H1 (cell line): ENCODE data around the gene EPHB3. TPM values are rescaled to one million over a fixed set of nuclear protein-coding genes. Genes with fewer than 3 reads are reported as not detected.

ENCODE experiments used
- CTCF ChIA-PET: fragments of 300-600 bp; sonication (Branson Sonifier 250); formaldehyde crosslinking; loops from one replicate; lab custom pipeline; 2021; ENCODE audit not compliant: partially characterized antibody; lab: Charles Lee
- POLR2A ChIA-PET: fragments of 300-600 bp; sonication (Branson Sonifier 250); formaldehyde crosslinking; loops from one replicate; lab custom pipeline; 2021; ENCODE audit warnings: inconsistent platforms; ENCODE audit not compliant: partially characterized antibody; lab: Charles Lee
- DNase-seq, 2 experiments: peaks; one replicate each; pipeline versions ENCODE4 v3.0.0 to v3.0.0-alpha.2; 2010 to 2022; ENCODE audit warnings: low spot score in 2 of 2, low read depth in 1 of 2, mixed read lengths in 1 of 2
- FAIRE-seq: peaks from 2 replicates; lab custom pipeline; 2011; peaks lifted over from hg19 to GRCh38; lab: Jason Lieb, UNC
- H2AFZ ChIP-seq: 2 replicates; pipeline ENCODE4 v1.8.1; 2012; ENCODE audit warnings: low read length, inconsistent platforms
- H2AK5ac ChIP-seq: 2 replicates; pipeline ENCODE4 v1.6.1; 2013; ENCODE audit warnings: low read depth, low read length
- H2BK120ac ChIP-seq: replicated peaks from 2 replicates; pipeline ENCODE3; 2013; ENCODE audit warnings: low read depth, low read length, inconsistent platforms
- H2BK12ac ChIP-seq: 2 replicates; pipeline ENCODE4 v1.6.1; 2013; ENCODE audit warnings: low read depth, low read length
- H2BK15ac ChIP-seq: 2 replicates; pipeline ENCODE4 v1.6.1; 2013; ENCODE audit warnings: low read length
- H2BK20ac ChIP-seq: 2 replicates; pipeline ENCODE4 v1.6.1; 2013; ENCODE audit warnings: low read length
- H2BK5ac ChIP-seq: 2 replicates; pipeline ENCODE4 v1.6.1; 2013; ENCODE audit warnings: low read depth, low read length
- H3K14ac ChIP-seq: 2 replicates; pipeline ENCODE4 v1.6.1; 2013; ENCODE audit warnings: inconsistent platforms; ENCODE audit not compliant: insufficient read length
- H3K18ac ChIP-seq: 2 replicates; pipeline ENCODE4 v1.6.1; 2013; ENCODE audit warnings: low read length; ENCODE audit errors: extremely low read depth
- H3K23ac ChIP-seq: 2 replicates; pipeline ENCODE4 v1.6.1; 2013; ENCODE audit warnings: inconsistent platforms; ENCODE audit not compliant: insufficient read length
- H3K23me2 ChIP-seq: 2 replicates; pipeline ENCODE4 v1.6.1; 2013; ENCODE audit warnings: low read depth, low read length
- H3K27ac ChIP-seq: 2 replicates; pipeline ENCODE4 v1.6.1; 2011; ENCODE audit warnings: low read depth, low read length, inconsistent platforms
- H3K27me3 ChIP-seq, 4 experiments: replicated peaks in 1 of 4; 1 replicate in 1 of 4; 2 replicates in 3 of 4; pipeline versions ENCODE4 v1.6.1 to v1.8.1; 2011 to 2013; ENCODE audit warnings: low read length in 3 of 4, mild to moderate bottlenecking in 3 of 4, inconsistent platforms in 2 of 4, mixed read lengths in 2 of 4, moderate library complexity in 1 of 4; ENCODE audit not compliant: control insufficient read depth in 3 of 4, insufficient read depth in 3 of 4; ENCODE audit errors: extremely low read depth in 1 of 4
- H3K36me3 ChIP-seq, 4 experiments: 2 replicates each; pipeline versions ENCODE4 v1.6.1 to v1.8.1; 2011 to 2013; ENCODE audit warnings: mild to moderate bottlenecking in 4 of 4, low read length in 3 of 4, moderate library complexity in 2 of 4, control low read depth in 1 of 4, inconsistent platforms in 1 of 4; ENCODE audit not compliant: insufficient read depth in 4 of 4, control insufficient read depth in 2 of 4
- H3K4ac ChIP-seq: replicated peaks from 2 replicates; pipeline ENCODE3; 2013; ENCODE audit warnings: low read length, low read depth, mixed read lengths, inconsistent platforms; ENCODE audit not compliant: insufficient read length
- H3K4me1 ChIP-seq, 4 experiments: replicated peaks in 1 of 4; 1 replicate in 1 of 4; 2 replicates in 3 of 4; pipeline versions ENCODE4 v1.6.1 to v1.8.1; 2011 to 2013; ENCODE audit warnings: low read length in 3 of 4, inconsistent platforms in 2 of 4, mixed read lengths in 1 of 4; ENCODE audit not compliant: insufficient read depth in 4 of 4, control insufficient read depth in 3 of 4
- H3K4me2 ChIP-seq, 2 experiments: 2 replicates each; pipeline versions ENCODE4 v1.6.1 to v1.8.1; 2011 to 2013; ENCODE audit warnings: low read depth in 2 of 2, low read length in 2 of 2, control low read depth in 1 of 2, inconsistent platforms in 1 of 2, mild to moderate bottlenecking in 1 of 2; ENCODE audit not compliant: insufficient read depth in 1 of 2
- H3K4me3 ChIP-seq, 4 experiments: fragments of 200-600, 300-600 bp in 1 of 4; sonication (generic), shearing (Covaris generic), sonication (Bioruptor Twin) in 1 of 4; 2 replicates each; pipeline versions ENCODE4 v1.5.1 to v1.8.1; 2011 to 2016; ENCODE audit warnings: low read length in 4 of 4, low read depth in 3 of 4, control low read depth in 2 of 4, inconsistent platforms in 2 of 4, mild to moderate bottlenecking in 2 of 4, mixed read lengths in 1 of 4, moderate library complexity in 1 of 4; ENCODE audit not compliant: insufficient read depth in 2 of 4; ENCODE audit errors: extremely low read depth in 1 of 4
- H3K56ac ChIP-seq: replicated peaks from 2 replicates; pipeline ENCODE3; 2013; ENCODE audit warnings: low read depth, mild to moderate bottlenecking, mixed read lengths, low read length, inconsistent platforms; ENCODE audit not compliant: insufficient read length
- H3K79me1 ChIP-seq: 2 replicates; pipeline ENCODE4 v1.6.1; 2013; ENCODE audit warnings: low read depth, low read length, control low read depth
- H3K79me2 ChIP-seq, 2 experiments: 2 replicates each; pipeline versions ENCODE4 v1.6.1 to v1.8.1; 2012 to 2013; ENCODE audit warnings: low read length in 2 of 2, mild to moderate bottlenecking in 2 of 2, inconsistent platforms in 1 of 2; ENCODE audit not compliant: insufficient read depth in 2 of 2, control insufficient read depth in 1 of 2
- H3K9ac ChIP-seq, 4 experiments: replicated peaks in 1 of 4; 1 replicate in 1 of 4; 2 replicates in 3 of 4; pipeline versions ENCODE4 v1.6.1 to v1.8.1; 2011 to 2013; ENCODE audit warnings: low read depth in 3 of 4, low read length in 3 of 4, control low read depth in 2 of 4, mild to moderate bottlenecking in 2 of 4, moderate library complexity in 2 of 4, inconsistent platforms in 1 of 4; ENCODE audit errors: extremely low read depth in 1 of 4
- H3K9me3 ChIP-seq, 2 experiments: 2 replicates each; pipeline versions ENCODE4 v1.6.1 to v1.8.1; 2012 to 2013; ENCODE audit warnings: mild to moderate bottlenecking in 2 of 2, moderate library complexity in 2 of 2, control low read depth in 1 of 2, inconsistent platforms in 1 of 2, low read depth in 1 of 2, low read length in 1 of 2, mixed read lengths in 1 of 2; ENCODE audit not compliant: insufficient read depth in 2 of 2
- H4K20me1 ChIP-seq, 2 experiments: replicated peaks in 1 of 2; 2 replicates each; pipeline versions ENCODE3 to v1.8.1; 2011 to 2013; ENCODE audit warnings: inconsistent platforms in 2 of 2, low read length in 2 of 2, mild to moderate bottlenecking in 1 of 2; ENCODE audit not compliant: insufficient read depth in 2 of 2, control insufficient read depth in 1 of 2
- H4K5ac ChIP-seq: 2 replicates; pipeline ENCODE4 v1.6.1; 2013; ENCODE audit warnings: low read length, low read depth, mixed read lengths, inconsistent platforms; ENCODE audit not compliant: insufficient read length
- H4K8ac ChIP-seq: 2 replicates; pipeline ENCODE4 v1.8.0; 2013; ENCODE audit warnings: mild to moderate bottlenecking, moderate library complexity, low read length, inconsistent platforms; ENCODE audit not compliant: insufficient read depth; ENCODE audit errors: extremely low read depth
- H4K91ac ChIP-seq: replicated peaks from 2 replicates; pipeline ENCODE3; 2013; ENCODE audit warnings: low read length, mixed read lengths, inconsistent platforms; ENCODE audit not compliant: insufficient read length
- CBX8 ChIP-seq: fragments of 300-800, 300-1000 bp; sonication (generic); IDR thresholded peaks from 2 replicates; pipeline ENCODE4 v1.7.1; 2016; ENCODE audit warnings: low read depth, low read length, borderline replicate concordance
- CHD1 ChIP-seq: IDR thresholded peaks from 2 replicates; pipeline ENCODE4 v1.6.1; 2012; ENCODE audit warnings: low read depth, low read length, improper control_type of control experiment
- CREB1 ChIP-seq: IDR thresholded peaks from 2 replicates; pipeline ENCODE4 v1.6.1; 2012; ENCODE audit warnings: inconsistent platforms
- E2F6 ChIP-seq: IDR thresholded peaks from 2 replicates; pipeline ENCODE4 v1.6.1; 2012; ENCODE audit warnings: inconsistent platforms
- EP300 ChIP-seq, 2 experiments: IDR thresholded peaks; 1 replicate in 1 of 2; 2 replicates in 1 of 2; pipeline ENCODE4 v1.6.1; 2011 to 2012; ENCODE audit warnings: low read depth in 2 of 2, low read length in 2 of 2, mild to moderate bottlenecking in 2 of 2, borderline replicate concordance in 1 of 2, inconsistent platforms in 1 of 2, moderate library complexity in 1 of 2
- KDM4A ChIP-seq: IDR thresholded peaks from one replicate; pipeline ENCODE4 v1.7.1; 2012; ENCODE audit warnings: low read depth, mild to moderate bottlenecking, moderate library complexity, low read length, inconsistent platforms; ENCODE audit not compliant: severe bottlenecking
- KDM5A ChIP-seq: fragments of 200-600 bp; IDR thresholded peaks from 2 replicates; pipeline ENCODE4 v1.7.1; 2012; ENCODE audit warnings: mild to moderate bottlenecking, low read length, inconsistent platforms, mixed read lengths
- POU5F1 ChIP-seq: IDR thresholded peaks from 2 replicates; pipeline ENCODE4 v1.6.1; 2011; ENCODE audit warnings: low read depth, mild to moderate bottlenecking, low read length, moderate library complexity
- RXRA ChIP-seq: IDR thresholded peaks from 2 replicates; pipeline ENCODE4 v1.6.1; 2011; ENCODE audit warnings: low read depth, mild to moderate bottlenecking, low read length, moderate library complexity; ENCODE audit not compliant: insufficient read depth
- SIN3A ChIP-seq, 2 experiments: IDR thresholded peaks in 1 of 2; conservative IDR thresholded peaks in 1 of 2; 2 replicates each; pipeline ENCODE4 v1.6.1; 2011 to 2012; ENCODE audit warnings: low read length in 2 of 2, improper control_type of control experiment in 1 of 2, low read depth in 1 of 2, mild to moderate bottlenecking in 1 of 2
- SRF ChIP-seq: IDR thresholded peaks from 2 replicates; pipeline ENCODE4 v1.6.1; 2011; ENCODE audit warnings: mild to moderate bottlenecking, low read depth, low read length, moderate library complexity
- TAF7 ChIP-seq: optimal IDR thresholded peaks from 2 replicates; pipeline ENCODE3; 2011; ENCODE audit warnings: low read depth, mild to moderate bottlenecking, inconsistent platforms, low read length, moderate library complexity, borderline replicate concordance
- TCF12 ChIP-seq: IDR thresholded peaks from 2 replicates; pipeline ENCODE4 v1.6.1; 2011; ENCODE audit warnings: low read depth, mild to moderate bottlenecking, low read length
- TEAD4 ChIP-seq: IDR thresholded peaks from 2 replicates; pipeline ENCODE4 v1.6.1; 2012; ENCODE audit warnings: low read depth, low read length, inconsistent platforms, mixed read lengths
- WGBS, 2 experiments: shearing (Covaris generic) in 1 of 2; methylation state at CpG; one replicate each; pipeline versions ENCODE4 v1.1.6 to v1.1.7; 2013 to 2015; ENCODE audit warnings: low lambda C conversion rate in 2 of 2, mixed read lengths in 2 of 2, inconsistent platforms in 1 of 2, low coverage in 1 of 2, missing lambda C conversion rate in 1 of 2; ENCODE audit not compliant: insufficient replicate concordance in 2 of 2, insufficient coverage in 1 of 2, insufficient read length in 1 of 2; ENCODE audit errors: extremely low coverage in 1 of 2, missing lambda C conversion rate in 1 of 2; 5-methylcytosine and 5-hydroxymethylcytosine counted together
- polyA plus RNA-seq, 7 experiments: library from polyadenylated mRNA; depleted of rRNA in 3 of 7; stranded (reverse) in 5 of 7; unstranded in 2 of 7; fragments of >200 nt in 5 of 7; fragments of 200-250 nt in 2 of 7; gene quantifications; 1 replicate in 5 of 7; 2 replicates in 1 of 7; 4 replicates in 1 of 7; pipeline versions ENCODE4 v1.2.1 to v1.2.3, GENCODE V29; 2011 to 2013; ENCODE audit warnings: missing spikeins in 2 of 7, mixed read lengths in 2 of 7
- total RNA-seq: library from RNA; stranded (reverse); fragmentation: NEBNext Ultra II Directional; extraction: Animal tissue kit (Norgen Biotek cat#: 25700); gene quantifications from 2 replicates; pipeline ENCODE4 v1.2.1, GENCODE V29; 2021

Gene EPHB3
- total and polyA plus RNA-seq, 2 of the 8 experiments (the other 6 are each of a cell fraction or from before 2014, with no cell fraction given): 0.41 to 0.91 TPM

- ChIA-PET POLR2A (no interaction called here), CTCF (interaction anchor here (0.8 to 7.6 kb wide), 11 partner anchors 11 to 258 kb away, joined by 3 to 66 read pairs (median 5); no protein-coding TSS in a partner anchor)
- Histone ChIP-seq H2AK5ac (no peak overlapping the region), H3K23me2 (no peaks in the 10 kb centered on the region), H3K9me3 (no peaks in the 10 kb centered on the region), H3K14ac (no peak overlapping the region), H3K4me3 (no peak overlapping the region), H3K27ac (no peak overlapping the region), H2BK5ac (no peak overlapping the region), H3K36me3 (no peaks in the 10 kb centered on the region), H2BK20ac (no peak overlapping the region), H3K56ac (no peak overlapping the region), H3K79me1 (no peaks in the 10 kb centered on the region), H2BK15ac (no peak overlapping the region), H3K79me2 (no peaks in the 10 kb centered on the region), H2AFZ (no peak overlapping the region), H3K18ac (no peak overlapping the region), H3K4me1 (no peaks in the 10 kb centered on the region; a peak in 2 of 7 replicates), H3K23ac (no peak overlapping the region), H2BK120ac (no peak overlapping the region), H4K20me1 (no peaks in the 10 kb centered on the region), H4K91ac (no peak overlapping the region), H3K27me3 (peaks cover 0 to 7% (median 7%) of the 10 kb centered on the region in 4 experiments; a peak in 3 of 7 replicates), H3K4me2 (no peak overlapping the region), H2BK12ac (no peak overlapping the region), H4K5ac (no peak overlapping the region), H3K9ac (no peak overlapping the region), H4K8ac (no peak overlapping the region), H3K4ac (no peak overlapping the region)
- 85% methylated on average over 11 of the region's 13 CpGs; no CpG with 5 or more reads in 1 of the 2 experiments for WGBS, 2 experiments
- DNase-seq (no peak), FAIRE-seq (no peak)
- TF ChIP-seq SIN3A (conservative IDR thresholded peaks at IDR 0.05 in 1 of 2, IDR thresholded peaks at IDR 0.05 in 1 of 2; ENCODE audit: low read depth in 1 of 2, low read length in 2 of 2) (no peak), KDM5A (no peak), RXRA (no peak), POU5F1 (no peak), TAF7 (no peak), TCF12 (no peak), SRF (no peak), EP300 (IDR thresholded peaks at IDR 0.05; ENCODE audit: borderline replicate concordance in 1 of 2, low read depth in 2 of 2, low read length in 2 of 2) (no peak), CBX8 (no peak), TEAD4 (no peak), KDM4A (no peak), CHD1 (no peak), E2F6 (no peak), CREB1 (no peak)
These were observed 8.7 kb upstream of the EPHB3 start for GRCh38 chr3:184552863-184553262.
